ENCODE data around the gene AUTS2. TPM values are rescaled to one million over a fixed set of nuclear protein-coding genes. Genes with fewer than 3 reads are reported as not detected.

AUTS2 gene
- total RNA-seq, 2 donors from 2014 or later = 0.53 to 2.2 TPM

DNA sequence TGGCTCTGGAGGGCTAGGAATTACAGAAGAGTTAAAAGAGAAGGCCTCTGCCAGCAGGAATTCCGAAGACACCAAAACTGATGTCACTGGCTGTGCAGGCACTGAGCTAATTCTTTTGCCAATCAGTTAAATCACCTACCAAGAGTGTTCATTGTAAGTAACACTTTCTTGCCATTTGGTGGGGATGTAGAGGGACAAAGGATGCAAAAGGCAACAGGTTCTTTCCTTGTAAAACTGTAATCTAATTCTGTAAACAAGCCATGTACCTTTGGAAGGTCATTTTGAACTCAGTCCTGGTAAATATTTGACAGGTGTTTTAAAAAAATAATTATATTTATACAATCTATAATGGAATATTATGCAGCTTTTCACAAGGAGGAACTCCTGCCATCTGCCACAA lies 438.4 kb downstream of the AUTS2 start:
- DNase-seq (ENCODE audit: low spot score in 2 of 2) = no peak
- Mint-ChIP-seq H3K9me3 (peaks cover 0 to 4% of the 10 kb centered on the region in 2 donors), H3K27ac (peak overlapping the region in 1 of 2 donors; percentile 32), H3K36me3 (no peaks in the 10 kb centered on the region)
- ATAC-seq = no peak

DNA sequence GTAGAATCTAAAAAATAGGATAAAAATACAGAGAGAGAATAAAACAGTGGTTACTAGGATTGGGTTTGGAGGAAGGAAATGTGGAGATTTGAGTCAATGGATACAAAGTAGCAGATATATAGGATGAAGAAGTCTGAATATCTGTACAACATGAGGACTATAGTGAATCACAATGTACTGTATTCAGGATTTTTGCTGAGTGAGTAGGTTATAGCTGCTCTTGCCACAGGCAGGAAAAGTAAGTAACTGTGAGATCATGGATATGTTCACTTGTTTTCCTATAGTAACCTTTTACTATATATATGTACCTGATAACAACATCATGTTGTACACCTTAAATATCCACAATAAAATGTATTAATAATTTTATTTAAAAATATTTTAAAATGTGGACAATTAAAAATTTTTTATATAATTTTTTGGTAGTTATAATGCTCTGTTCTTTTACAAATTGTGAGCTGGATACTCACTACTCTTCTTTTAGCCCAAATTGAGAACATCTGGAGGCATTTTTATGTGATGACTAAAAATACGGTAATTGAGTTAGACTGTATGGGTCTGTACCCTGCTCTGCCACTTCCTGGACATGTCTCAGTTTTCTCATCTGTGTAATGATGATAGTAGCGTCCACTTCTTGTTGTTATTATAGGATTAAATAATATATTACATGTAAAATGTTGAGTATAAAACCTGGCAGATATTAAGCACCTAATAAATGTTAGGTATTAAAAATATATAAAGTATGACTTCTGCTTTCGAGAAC lies 439.1 kb downstream of the AUTS2 start:
- Mint-ChIP-seq H3K36me3 (no peaks in the 10 kb centered on the region), H3K9me3 (peaks cover 0 to 4% of the 10 kb centered on the region in 2 donors), H3K27ac (no peak overlapping the region)

DNA sequence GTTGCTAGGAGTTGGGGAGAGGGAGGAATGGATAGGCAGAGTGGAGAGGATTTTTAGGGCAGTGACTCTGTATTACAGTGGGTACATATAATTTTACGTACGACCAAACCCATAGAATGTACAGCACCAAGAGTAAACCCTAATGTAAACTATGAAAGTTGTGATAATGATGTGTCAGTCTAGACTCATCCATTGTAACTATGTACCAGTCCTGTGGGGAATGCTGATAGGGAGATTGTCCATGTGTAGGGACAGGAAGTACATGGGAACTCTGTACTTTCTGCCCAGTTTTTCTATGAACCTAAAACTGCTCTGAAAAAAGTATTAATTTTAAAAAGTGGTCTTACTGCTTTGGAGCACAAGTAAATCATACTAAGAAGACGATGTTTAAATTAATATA lies 441.8 kb downstream of the AUTS2 start:
- Mint-ChIP-seq H3K9me3 (no peaks in the 10 kb centered on the region), H3K27ac (no peak overlapping the region), H3K36me3 (no peaks in the 10 kb centered on the region)
- no peak for DNase-seq (ENCODE audit: low spot score in 2 of 2)
- ATAC-seq = no peak

More for the DNA sequence above, 439.1 kb downstream of the AUTS2 start:
- DNase-seq (ENCODE audit: low spot score in 2 of 2) = no peak
- no peak for ATAC-seq

DNA sequence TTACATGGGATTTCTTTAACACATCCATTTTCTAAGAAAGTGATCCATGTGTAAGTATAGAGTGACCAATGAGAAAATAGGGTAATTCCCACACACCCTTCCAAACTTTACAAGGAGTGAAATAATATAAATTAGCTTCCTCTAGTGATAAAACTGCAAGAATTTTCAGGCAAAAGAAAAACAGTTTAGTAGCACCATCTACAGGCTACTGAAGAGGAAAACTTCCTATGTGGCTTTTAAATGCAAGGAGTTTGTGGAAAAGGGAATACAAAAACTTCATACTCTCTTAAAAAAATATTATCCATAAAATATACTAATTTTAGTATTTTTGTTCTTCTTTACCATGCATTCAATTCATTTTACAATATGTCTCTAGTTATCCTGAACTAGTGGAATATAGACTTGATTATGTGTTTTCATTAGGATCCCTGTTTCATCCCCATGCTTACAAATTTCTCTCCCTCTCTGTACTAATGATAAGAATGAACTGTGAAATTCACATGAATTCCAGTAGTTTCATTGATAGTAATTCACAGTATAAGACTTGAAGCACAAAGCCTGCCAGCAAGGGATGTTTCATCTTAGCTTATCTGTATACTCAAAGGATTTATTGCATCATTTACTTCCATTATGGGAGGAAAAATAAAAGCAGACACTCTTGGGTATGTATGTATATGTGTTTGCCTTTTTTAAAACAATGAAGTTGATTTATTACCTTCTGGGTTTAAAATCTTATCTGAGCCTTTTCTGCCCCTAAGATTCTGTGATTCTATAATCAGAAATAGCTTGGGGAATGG lies 442.9 kb downstream of the AUTS2 start:
- Mint-ChIP-seq H3K9me3 (no peaks in the 10 kb centered on the region), H3K36me3 (no peaks in the 10 kb centered on the region), H3K27ac (no peak overlapping the region)
- no peak for DNase-seq (ENCODE audit: low spot score in 2 of 2)
- no peak for ATAC-seq

DNA sequence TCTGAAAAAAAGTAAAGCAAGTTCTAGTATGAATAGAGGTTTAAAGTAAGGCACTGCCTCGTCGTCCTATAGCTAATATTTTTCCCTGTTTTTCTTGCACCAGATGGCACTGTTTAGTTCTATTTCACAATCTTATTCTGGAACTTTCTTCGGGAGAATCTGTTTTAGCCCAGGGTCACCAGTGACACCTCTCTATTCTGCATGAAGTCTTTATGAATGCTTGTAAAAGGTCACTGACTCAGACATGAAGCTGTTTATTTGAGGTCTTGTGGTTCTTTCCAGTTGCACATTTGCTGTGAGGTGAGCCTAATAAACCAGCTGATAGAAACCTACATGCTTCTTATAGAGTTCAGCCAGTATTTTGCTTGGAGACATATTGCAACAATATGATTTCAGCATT lies 444.3 kb downstream of the AUTS2 start:
- no peak overlapping the region for H3K27ac Mint-ChIP-seq
- H3K9me3 Mint-ChIP-seq = no peaks in the 10 kb centered on the region
- no peaks in the 10 kb centered on the region for H3K36me3 Mint-ChIP-seq
- ATAC-seq (no peak), DNase-seq (ENCODE audit: low spot score in 2 of 2) (no peak)

DNA sequence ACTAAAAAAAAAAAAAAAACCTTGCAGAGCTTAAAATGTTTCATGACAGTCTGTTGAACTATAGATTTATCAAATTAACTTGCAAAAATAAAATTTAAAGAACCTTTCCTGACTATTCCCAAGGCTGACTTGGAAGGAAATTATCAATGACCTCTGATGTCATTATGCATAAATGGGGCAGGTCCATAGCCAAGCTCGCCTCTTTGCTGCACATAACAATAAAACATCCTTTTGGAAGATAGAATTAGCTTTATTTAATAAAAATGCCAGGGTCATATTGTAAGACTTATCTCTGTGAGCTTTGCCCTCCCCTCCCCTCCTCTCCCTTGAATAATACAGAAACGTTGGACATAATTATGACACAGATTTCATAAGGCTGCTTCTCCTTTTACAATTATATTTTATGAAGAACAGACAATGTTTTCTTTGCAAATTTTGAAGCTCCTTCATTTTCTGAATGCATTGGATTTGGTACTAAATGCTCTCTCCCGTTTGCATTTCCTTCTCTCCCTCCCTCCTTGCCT lies 444.8 kb downstream of the AUTS2 start:
- ATAC-seq (no peak), DNase-seq (ENCODE audit: low spot score in 2 of 2) (no peak)
- H3K9me3 Mint-ChIP-seq = no peaks in the 10 kb centered on the region
- H3K36me3 Mint-ChIP-seq = no peaks in the 10 kb centered on the region
- no peak overlapping the region for H3K27ac Mint-ChIP-seq

DNA sequence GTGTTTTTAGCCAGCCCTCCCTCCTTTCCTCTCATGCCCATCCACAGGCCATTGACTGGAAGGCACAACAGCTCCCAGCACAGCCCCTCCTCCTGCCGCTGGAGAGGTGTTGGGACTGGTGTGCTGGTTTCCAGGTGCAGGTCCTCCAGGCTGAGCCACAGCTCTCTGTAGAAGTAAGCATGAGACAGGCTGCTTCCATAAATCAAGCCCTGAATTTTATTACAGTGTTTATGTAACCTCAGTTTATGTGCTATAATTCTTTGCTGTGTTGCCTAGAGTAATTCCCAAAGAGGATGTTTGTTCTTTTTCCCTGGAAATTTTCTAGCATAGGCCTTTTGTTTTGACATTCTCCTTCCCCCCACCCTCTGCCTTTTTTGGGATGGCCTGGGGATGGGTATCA lies 445.8 kb downstream of the AUTS2 start:
- Mint-ChIP-seq H3K9me3 (no peaks in the 10 kb centered on the region), H3K36me3 (no peaks in the 10 kb centered on the region), H3K27ac (no peak overlapping the region)
- ATAC-seq (no peak), DNase-seq (ENCODE audit: low spot score in 2 of 2) (no peak)

DNA sequence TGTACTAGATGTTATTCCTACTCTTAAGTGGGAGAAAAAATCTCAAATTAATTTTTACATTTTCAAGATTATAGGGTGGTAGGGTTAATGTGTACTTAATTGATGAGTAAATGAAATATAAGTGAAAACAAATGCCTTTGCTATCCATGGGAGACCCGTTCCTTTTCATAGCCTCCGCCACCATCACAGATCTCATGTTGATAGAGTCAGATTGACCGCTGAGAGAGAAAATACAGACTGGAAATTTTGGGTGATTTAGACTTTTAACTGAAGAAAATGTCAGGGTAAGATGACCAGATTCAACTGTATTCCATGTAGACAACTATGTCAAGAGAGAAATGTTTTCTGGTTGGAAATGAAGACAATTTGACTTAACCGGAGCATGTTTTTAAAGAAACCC lies 446.2 kb downstream of the AUTS2 start:
- ATAC-seq (no peak), DNase-seq (ENCODE audit: low spot score in 2 of 2) (no peak)
- H3K9me3 Mint-ChIP-seq = no peaks in the 10 kb centered on the region
- no peak overlapping the region for H3K27ac Mint-ChIP-seq
- H3K36me3 Mint-ChIP-seq = no peaks in the 10 kb centered on the region

DNA sequence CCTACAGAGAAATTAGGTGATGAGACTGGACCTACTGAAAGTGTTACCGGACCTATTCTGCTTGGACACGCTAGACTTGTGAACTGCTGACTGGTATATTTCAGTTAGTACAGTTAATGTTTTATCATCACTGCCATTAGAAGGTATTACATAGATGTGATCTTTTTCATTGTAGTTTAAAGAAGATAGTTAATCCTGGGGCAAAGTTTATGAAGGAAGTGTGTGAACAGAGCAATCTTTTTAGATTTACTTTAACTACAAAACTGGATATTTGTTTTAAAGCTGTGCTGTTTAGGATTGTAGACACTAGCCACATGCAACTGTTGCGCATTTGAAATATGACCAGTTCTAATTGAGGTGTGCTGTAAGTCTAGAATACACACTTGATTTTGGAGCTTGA lies 446.7 kb downstream of the AUTS2 start:
- DNase-seq (ENCODE audit: low spot score in 2 of 2) (no peak), ATAC-seq (no peak)
- Mint-ChIP-seq H3K36me3 (no peaks in the 10 kb centered on the region), H3K9me3 (no peaks in the 10 kb centered on the region), H3K27ac (no peak overlapping the region)

DNA sequence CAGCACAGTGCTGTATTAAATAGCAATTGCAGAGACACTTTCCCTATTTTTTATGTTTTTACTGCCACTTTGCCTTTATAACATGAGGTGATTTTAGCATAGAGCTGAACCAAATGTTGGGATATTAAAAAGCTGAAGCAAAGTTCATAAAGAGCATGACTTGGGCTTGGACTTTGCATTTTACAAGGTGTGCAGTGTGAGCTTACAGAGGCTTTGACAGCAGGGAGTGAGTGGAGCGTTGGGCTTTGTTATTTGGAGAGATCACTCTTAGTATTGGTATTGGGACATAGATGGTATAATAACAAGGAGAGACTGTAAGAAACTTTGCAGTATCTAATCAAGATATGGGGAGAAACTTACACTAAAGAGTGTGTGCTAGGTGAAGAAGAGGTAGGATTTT lies 449.1 kb downstream of the AUTS2 start:
- ATAC-seq = no peak
- no peaks in the 10 kb centered on the region for H3K9me3 Mint-ChIP-seq
- no peak overlapping the region for H3K27ac Mint-ChIP-seq
- H3K36me3 Mint-ChIP-seq = no peaks in the 10 kb centered on the region
- no peak for DNase-seq (ENCODE audit: low spot score in 2 of 2)

DNA sequence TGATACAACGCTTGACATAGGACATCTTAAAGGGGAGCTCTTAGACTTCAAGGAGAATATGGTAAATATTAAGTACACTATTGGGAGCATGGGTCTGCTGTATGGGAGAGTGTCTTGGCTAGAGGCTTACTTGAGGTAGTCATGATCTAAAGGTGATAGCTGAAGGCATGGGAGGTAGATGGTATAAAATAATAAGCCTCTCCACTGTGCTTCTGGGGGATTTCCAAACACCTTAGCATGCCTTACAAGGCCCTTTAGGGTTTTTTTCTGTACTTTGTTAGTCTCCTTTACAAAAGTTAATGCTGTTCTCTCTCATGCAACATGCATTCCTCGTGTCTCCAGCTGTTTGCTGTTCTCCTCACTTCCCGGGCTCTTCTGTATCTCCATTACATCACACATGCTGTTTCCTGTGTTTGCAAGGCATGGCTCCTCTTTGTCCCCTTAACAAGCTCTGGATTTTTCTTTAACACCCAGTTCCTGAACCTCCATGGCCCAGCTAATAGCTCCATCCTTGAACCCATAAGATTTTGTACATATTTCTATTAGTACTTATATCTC lies 449.7 kb downstream of the AUTS2 start:
- Mint-ChIP-seq H3K9me3 (no peaks in the 10 kb centered on the region), H3K27ac (no peak overlapping the region), H3K36me3 (no peaks in the 10 kb centered on the region)
- DNase-seq (ENCODE audit: low spot score in 2 of 2) (no peak), ATAC-seq (no peak)

DNA sequence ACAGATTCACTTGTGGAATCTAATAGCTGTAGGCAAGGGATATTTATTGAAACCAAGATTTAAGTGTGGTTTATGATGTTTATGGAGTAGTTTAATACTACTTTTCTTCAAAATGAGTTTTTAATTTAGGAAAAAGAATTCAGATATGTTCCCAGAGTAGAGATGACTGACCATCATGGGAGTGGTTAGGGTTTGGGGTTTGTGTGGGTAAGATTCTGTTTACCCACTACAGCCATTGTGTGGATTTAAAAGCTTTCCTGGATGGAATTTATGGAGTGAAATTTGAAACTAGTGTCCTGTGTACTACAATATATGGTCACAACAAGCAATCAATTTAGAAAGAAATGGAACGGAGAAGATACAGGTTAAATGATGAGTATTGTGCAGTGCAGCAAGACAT lies 453.5 kb downstream of the AUTS2 start:
- H3K9me3 Mint-ChIP-seq = peaks cover 5 to 8% of the 10 kb centered on the region in 2 donors
- no peak overlapping the region for H3K27ac Mint-ChIP-seq
- DNase-seq (ENCODE audit: low spot score in 2 of 2) = no peak
- no peaks in the 10 kb centered on the region for H3K36me3 Mint-ChIP-seq
- no peak for ATAC-seq

DNA sequence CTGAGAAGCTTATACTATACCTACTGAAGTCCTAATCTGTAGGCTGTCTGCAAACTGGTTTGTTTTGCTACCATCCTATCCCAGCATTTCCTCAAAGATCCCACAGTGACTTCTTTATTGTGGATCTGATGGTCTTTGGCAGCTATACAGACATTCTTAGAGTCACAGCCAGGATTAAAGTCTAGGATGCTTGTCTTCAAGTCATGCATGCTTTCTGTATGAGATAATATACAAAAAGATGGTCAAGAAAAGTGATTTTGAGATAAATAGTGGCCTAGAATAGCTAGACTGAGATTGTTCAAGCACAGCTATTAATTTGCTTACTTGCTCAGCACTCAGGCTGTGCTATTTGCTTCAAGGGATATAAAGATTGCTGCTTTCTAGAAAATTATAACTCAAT lies 454.4 kb downstream of the AUTS2 start:
- Mint-ChIP-seq H3K9me3 (peaks cover 5 to 8% of the 10 kb centered on the region in 2 donors), H3K27ac (no peak overlapping the region), H3K36me3 (no peaks in the 10 kb centered on the region)
- ATAC-seq (no peak), DNase-seq (ENCODE audit: low spot score in 2 of 2) (no peak)

DNA sequence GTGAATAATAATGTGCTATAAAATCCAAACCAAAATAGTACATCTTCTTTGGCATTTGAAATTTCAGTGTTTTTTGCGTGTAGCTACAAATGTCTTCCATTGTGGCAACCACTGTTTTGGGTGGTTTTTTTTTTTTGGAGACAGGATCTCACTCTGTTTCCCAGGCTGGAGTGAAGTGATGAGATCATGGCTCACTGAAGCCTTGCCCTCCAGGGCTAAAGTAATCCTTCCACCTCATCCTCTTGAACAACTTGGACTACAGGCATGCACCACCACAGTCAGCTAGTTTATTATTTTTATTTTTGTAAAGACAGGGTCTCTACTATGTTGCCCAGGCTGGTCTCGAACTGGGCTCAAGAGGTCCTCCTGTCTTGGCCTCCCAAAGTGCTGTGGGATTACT lies 455.1 kb downstream of the AUTS2 start:
- no peak overlapping the region for H3K27ac Mint-ChIP-seq
- H3K9me3 Mint-ChIP-seq = peaks cover 5 to 8% of the 10 kb centered on the region in 2 donors
- no peak for DNase-seq (ENCODE audit: low spot score in 2 of 2)
- no peaks in the 10 kb centered on the region for H3K36me3 Mint-ChIP-seq
- ATAC-seq = no peak

DNA sequence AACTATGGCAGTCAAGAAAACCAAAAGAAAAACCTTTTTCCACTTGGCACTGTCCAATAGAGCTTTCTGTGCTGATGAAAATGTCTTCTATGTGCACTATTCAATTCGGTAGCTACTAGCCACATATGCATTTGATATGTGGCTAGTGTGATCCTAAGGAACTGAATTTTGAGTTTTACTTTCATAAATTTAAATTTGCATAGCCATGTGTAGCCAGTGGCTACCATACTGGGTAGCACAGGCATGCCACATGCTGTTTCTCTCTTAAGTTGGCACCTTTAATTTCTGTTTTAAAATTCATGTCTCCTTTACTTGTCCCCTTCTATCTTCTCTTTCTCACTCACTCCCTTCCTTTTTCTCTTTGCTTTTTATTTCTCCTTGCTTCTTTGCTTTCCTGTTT lies 455.7 kb downstream of the AUTS2 start:
- Mint-ChIP-seq H3K9me3 (peaks cover 5 to 8% of the 10 kb centered on the region in 2 donors), H3K36me3 (no peaks in the 10 kb centered on the region), H3K27ac (no peak overlapping the region)
- ATAC-seq = no peak
- DNase-seq (ENCODE audit: low spot score in 2 of 2) = no peak

DNA sequence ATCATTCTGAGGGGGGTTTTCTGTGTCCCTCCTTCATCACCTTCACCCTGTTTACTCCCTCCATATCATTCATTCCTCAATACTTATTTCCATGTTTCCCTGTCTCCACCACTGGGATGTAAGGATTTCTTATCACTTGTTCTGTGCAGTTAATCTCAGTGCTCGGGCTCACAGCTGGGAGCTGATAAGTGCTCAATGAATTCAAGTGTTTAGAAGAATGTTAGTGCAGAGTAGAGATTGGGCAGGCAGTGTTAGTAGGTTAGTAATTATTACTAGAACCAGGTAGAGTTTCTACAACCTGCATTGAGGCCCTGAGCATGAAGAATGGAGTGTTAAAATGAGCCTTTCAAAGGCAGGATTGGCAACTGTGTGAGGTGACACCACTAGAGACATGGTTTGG lies 458.1 kb downstream of the AUTS2 start:
- Mint-ChIP-seq H3K27ac (no peak overlapping the region), H3K36me3 (no peaks in the 10 kb centered on the region), H3K9me3 (peaks cover 5 to 8% of the 10 kb centered on the region in 2 donors)
- DNase-seq (ENCODE audit: low spot score in 2 of 2) = no peak
- no peak for ATAC-seq

DNA sequence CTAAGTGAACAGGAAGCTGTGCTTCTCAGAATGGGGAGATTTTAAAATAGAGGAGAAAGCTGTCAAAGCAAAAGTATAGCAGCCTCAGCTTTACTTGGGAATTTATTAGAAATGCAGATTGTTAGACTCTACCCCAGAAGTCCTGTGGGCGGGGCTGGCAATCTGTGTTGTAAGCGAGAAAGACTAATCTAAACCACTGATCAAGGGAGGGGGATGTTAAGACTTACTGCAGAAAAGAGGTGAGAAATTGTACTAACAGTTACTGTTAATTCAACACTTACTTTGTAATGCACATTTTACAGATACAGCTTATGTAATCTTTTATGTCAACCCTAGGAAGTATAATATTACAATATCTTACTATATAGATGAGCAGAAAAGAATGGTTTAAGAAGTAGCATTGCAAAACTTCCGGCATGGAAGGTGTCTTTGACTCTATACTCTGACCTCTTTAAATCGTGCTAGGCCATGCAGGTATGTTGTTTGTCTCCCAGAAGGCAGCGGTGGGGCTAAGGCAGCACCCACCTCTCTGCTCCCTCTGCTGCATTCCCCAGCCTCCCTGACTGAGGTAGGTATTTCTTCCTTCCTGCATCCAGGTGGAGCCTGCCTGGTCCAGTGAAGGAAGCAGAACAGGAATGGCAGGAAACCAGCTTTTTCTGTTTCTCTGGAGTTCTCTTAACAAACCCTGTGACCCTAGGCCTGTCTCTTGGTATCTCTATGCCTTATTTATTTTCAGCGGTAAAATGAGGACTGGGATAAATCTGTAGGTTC lies 462.2 kb downstream of the AUTS2 start:
- no peak for DNase-seq (ENCODE audit: low spot score in 2 of 2)
- Mint-ChIP-seq H3K36me3 (no peaks in the 10 kb centered on the region), H3K27ac (no peak overlapping the region), H3K9me3 (peaks cover 0 to 5% of the 10 kb centered on the region in 2 donors)
- no peak for ATAC-seq

Measured in activated naive CD4-positive, alpha-beta T cell treated with anti-CD3 and anti-CD28 coated beads, Interleukin-2, amount 50 U/mL, for 72 hours (primary cell).